ENCODE data around the gene DGKG.

Gene DGKG

GRCh38 chr3:186154641-186155040 lies 207.4 kb downstream of the DGKG start:
- H3K4me3 ChIP-seq (ENCODE audit: low read depth, low read length) = no peak overlapping the region
- DNase-seq (ENCODE audit: low read depth) = no peak
- TF ChIP-seq CTCF (IDR thresholded peaks at IDR 0.05; ENCODE audit: low read depth, low read length, missing control alignments) = no peak

GRCh38 chr3:186152889-186153292 lies 209.1 kb downstream of the DGKG start:
- H3K4me3 ChIP-seq (ENCODE audit: low read depth, low read length) = no peak overlapping the region
- peak; percentile 71 for DNase-seq (ENCODE audit: low read depth)
- no peak for TF ChIP-seq CTCF (IDR thresholded peaks at IDR 0.05; ENCODE audit: low read depth, low read length, missing control alignments)

GRCh38 chr3:186152361-186152798 lies 209.7 kb downstream of the DGKG start:
- TF ChIP-seq CTCF (IDR thresholded peaks at IDR 0.05; ENCODE audit: low read depth, low read length, missing control alignments) = no peak
- DNase-seq (ENCODE audit: low read depth) = no peak
- H3K4me3 ChIP-seq (ENCODE audit: low read depth, low read length) = no peak overlapping the region

GRCh38 chr3:186151077-186151971 lies 210.7 kb downstream of the DGKG start:
- DNase-seq (ENCODE audit: low read depth) = no peak
- TF ChIP-seq CTCF (IDR thresholded peaks at IDR 0.05; ENCODE audit: low read depth, low read length, missing control alignments) = no peak
- no peak overlapping the region for H3K4me3 ChIP-seq (ENCODE audit: low read depth, low read length)

- no peak for DNase-seq (ENCODE audit: low read depth)
- no peak overlapping the region for H3K4me3 ChIP-seq (ENCODE audit: low read depth, low read length)
- TF ChIP-seq CTCF (IDR thresholded peaks at IDR 0.05; ENCODE audit: low read depth, low read length, missing control alignments) = no peak
Observed at GRCh38 chr3:186150041-186150830, 211.8 kb downstream of the DGKG start.

- TF ChIP-seq CTCF (IDR thresholded peaks at IDR 0.05; ENCODE audit: low read depth, low read length, missing control alignments) = no peak
- DNase-seq (ENCODE audit: low read depth) = no peak
Observed at GRCh38 chr3:186149319-186149960, 212.6 kb downstream of the DGKG start.

More at GRCh38 chr3:186149319-186149960, 212.6 kb downstream of the DGKG start:
- no peak overlapping the region for H3K4me3 ChIP-seq (ENCODE audit: low read depth, low read length)
